ENCODE results near the gene RTL9.

The RTL9 gene

GRCh38 chrX:110407910-110408545 lies 49.4 kb downstream of the RTL9 start:
- peak; percentile 17 to 66 for DNase-seq

Measured in CD4-positive, alpha-beta T cell treated with Interleukin-1 beta for 1 hour (primary cell).